Fibroblast of skin of scalp (primary cell): ENCODE results near the gene IGSF9.

Experiments
- DNase-seq: peaks from one replicate; pipeline ENCODE4 v3.0.0-alpha.2; 2013

The IGSF9 gene

DNA sequence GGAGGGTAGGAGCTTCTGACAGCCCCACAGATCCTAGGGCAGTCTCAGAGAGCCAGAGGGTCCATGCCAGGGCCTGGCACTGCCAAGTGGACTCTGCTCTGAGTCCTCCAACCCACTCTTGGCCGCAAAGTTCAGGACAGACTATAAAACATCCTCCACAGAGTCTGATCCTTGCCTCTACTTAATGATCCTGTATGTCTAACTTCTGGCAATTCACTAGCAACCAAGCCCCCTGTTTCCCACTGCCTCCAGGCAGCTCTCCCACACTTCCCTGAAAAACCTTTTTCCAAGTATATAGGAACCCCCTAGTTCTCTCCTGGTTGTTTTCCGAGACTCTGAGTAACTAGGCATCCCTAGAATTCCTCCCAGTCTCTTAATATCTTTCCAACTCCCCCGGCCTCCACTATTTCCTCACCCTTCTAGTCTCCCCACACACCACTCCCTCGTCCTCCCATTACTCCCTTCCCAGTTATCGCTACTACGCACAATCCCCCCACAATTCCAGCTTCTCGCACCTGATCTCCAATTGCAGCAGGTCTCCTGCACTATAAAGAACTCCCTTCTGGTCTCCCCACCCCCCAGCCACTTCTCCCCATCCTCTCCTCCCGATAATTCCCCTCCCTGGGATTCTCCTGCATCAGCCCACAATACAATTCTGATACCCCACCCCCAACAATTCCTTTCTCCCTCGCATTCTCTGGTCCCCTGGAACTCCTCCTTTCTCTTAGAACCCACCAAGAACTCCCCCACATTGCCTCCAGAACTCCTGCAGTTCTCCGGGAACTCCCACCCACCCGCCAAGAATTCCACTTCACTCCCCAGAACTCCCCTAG is 574 bp downstream of the IGSF9 start:
- DNase-seq, result no peak

GRCh38 chr1:159943908-159944622 is 1.3 kb downstream of the IGSF9 start:
- DNase-seq, result no peak

DNA sequence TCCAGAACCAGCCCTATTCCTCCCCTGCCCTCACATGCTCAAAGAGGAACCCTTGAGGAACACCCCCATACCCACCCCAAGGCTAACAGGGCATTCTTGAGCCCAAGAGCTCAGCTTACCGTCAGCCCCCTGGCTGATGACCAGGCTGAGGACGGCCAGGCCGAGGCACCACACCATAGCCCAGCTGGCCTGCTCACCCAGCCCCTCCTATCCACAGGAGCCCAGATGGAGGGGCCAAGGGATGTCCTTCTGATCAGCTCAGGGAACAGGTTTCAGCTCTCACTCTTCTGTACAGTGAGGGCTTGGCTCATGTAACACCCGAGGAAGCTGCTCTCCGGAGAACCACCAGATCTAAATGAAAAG is 2.2 kb downstream of the IGSF9 start:
- DNase-seq, result no peak

DNA sequence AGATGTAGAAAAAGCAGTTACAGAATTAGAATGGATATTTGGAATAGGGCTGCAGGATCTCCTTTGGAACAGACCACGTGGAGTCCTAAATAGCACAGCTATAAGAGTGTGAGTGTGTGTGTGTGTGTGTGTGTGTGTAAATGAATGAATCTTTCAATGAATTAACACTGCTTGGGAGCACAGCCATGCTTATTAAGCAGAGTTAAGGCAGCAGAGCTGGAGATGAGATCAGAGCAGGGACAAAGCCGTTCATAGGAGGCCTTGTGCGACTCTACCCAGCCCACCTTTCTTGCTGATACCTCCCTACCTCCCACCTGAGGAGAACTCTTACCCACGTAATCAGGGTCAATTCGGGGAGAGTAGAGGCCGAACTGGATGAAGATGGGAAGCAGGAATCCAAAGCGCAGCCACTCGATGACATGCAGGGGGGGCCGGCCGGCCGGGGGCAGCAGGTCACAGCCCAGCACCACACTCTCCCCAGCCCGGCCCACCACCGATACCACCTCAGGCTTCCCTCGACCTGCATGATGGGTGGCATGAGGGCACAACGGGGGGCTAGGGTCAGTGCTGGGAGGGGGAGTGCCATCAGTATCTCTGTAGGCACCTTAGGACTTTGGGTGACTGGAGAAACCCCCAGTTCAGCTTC is 2.7 kb downstream of the IGSF9 start:
- no peak for DNase-seq

GRCh38 chr1:159941591-159942560 is 3.5 kb downstream of the IGSF9 start:
- no peak for DNase-seq

GRCh38 chr1:159941141-159941540 is 4.3 kb downstream of the IGSF9 start:
- no peak for DNase-seq

- DNase-seq, result no peak
Observed at GRCh38 chr1:159940006-159940620, 5.3 kb downstream of the IGSF9 start.

DNA sequence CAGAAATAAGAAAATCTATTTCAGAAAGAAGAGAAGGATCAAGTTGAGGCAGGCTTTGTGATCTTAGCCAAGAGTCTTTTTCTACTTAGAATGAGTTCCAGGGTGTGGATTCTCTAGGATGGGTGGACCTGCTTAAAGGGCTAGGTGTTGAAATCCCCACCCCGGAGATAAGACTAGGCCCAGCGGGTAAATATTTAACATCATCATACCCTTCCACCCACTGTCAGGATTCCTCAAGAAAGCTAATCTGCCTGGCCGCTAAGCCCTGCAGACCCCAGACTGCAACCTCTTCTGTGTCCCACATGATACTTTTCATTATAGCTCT is 5.8 kb downstream of the IGSF9 start:
- DNase-seq, result no peak

DNA sequence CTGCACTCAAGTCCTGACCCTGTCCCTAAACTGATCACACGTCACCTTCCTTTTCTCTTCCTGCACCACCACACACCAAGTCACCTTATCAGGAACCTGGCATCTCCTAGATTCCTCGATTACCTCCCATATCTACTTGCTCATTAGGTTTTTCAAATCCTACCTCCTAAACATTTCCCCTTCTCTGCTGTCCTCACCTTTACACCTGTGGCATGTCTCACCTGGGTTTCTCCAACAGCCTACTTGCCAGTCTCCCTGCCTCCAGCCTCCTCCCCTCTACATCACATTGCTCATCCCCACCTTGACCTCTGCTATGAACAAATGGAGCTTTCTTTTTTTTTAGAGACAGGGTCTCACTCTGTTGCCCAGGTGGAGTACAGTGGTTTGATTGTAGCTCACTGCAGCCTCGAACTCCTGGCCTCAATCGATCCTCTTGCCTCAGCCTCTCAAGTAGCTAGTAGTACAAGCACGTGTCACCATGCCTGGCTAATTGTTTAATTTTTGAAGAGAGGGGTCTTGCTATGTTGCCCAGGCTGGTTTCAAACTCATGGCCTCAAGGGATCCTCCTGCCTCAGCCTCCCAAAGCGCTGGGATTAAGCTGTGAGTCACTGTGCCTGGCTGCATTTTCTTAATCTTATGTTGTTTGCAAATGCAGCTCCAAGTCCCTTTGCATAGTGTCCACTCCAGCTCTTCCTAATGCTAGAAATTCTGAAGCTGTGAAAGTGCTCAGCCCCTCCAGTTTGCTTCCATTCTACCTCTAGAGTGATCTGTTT is 6.3 kb downstream of the IGSF9 start:
- DNase-seq, result no peak

GRCh38 chr1:159938211-159938852 is 7.1 kb downstream of the IGSF9 start:
- no peak for DNase-seq

DNA sequence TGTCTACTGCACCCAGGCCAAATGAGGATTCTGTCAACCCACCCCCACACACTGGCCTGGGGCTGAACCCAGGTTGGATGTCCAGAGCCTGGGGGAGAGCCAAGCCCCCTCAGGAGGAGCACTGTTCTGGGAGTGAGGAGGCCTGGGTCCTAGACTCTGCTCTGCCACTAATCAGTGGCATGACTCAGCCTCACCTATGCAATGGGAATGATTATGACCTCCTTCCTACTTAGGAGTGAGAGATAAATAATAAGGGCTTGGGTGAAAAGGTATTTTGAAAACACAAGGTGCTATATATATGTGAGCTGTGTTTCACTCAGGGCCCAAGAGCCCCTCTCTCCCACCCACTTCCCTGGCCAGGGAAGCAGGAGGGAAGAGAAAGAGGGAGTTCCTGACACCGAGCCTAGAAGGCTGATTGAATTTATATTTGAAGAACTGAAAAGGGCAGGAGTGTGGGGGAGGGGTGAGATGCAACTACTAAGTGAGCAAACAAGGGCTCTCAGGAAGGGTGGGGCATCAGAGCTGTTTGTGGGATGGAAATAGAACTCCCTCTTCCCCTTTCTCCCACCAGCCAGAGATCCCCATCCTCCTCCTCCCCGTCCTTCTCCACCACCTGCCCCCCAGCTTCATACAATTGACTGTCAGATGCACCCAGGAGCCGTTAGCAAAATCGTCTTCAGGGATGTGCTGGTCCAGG is 8.2 kb downstream of the IGSF9 start:
- no peak for DNase-seq

DNA sequence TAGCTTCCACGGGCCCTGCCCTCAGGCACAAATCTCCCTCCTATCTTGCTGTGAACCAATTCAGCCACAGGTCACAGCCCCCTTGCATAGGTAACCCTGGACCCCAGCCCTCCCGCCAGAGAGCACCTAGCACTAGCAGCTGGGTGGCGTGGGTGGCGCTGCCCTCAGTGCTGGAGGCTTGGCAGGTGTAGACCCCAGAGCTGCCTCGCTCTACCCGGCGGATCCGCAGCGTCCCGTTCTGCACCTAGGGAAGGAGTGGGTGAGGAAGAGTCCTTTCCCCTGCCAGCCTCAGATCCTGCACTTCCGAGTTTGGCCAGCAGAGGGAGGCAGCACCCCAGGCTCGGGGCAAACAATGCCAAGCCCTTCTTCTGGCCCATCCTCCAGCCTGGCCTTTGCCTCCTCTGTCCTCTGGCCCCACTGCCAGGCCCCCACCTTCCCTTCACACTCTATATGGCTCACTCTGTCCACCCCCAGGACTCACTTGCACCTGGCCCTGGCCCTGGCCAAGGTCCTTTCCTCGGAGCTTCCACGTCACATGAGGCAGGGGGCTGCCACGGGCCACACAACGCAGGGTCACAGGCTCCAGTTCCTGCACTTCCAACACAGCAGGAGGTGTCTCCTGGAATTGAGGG is 9.0 kb downstream of the IGSF9 start:
- DNase-seq, result peak; percentile 50

DNA sequence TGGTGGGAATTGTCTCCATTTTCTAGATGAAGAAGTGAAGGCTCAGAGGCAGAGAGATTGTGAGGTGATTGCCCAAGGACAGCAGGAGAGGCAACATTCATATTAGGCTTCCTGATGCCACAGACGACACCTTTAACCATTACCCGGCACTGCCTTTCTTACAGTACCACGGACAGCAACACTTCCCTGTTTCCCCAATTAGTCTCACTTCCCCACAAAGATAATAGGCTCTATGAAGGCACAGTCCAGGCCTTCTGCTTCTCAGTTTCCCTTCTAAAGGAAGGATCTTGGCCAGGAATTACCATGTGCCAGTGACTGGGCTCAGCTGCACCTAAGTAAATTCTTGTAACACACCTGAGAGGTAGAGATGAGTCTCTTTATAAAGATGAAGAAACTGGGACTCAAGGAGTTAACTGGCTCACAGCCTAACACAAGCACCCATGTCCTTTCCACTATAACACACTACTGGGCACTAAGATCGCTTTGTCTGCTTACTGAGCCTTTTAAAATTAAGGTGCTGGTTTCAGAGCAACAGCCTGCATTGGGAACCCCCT is 9.6 kb downstream of the IGSF9 start:
- no peak for DNase-seq

GRCh38 chr1:159935305-159935704 is 10.1 kb downstream of the IGSF9 start:
- no peak for DNase-seq

DNA sequence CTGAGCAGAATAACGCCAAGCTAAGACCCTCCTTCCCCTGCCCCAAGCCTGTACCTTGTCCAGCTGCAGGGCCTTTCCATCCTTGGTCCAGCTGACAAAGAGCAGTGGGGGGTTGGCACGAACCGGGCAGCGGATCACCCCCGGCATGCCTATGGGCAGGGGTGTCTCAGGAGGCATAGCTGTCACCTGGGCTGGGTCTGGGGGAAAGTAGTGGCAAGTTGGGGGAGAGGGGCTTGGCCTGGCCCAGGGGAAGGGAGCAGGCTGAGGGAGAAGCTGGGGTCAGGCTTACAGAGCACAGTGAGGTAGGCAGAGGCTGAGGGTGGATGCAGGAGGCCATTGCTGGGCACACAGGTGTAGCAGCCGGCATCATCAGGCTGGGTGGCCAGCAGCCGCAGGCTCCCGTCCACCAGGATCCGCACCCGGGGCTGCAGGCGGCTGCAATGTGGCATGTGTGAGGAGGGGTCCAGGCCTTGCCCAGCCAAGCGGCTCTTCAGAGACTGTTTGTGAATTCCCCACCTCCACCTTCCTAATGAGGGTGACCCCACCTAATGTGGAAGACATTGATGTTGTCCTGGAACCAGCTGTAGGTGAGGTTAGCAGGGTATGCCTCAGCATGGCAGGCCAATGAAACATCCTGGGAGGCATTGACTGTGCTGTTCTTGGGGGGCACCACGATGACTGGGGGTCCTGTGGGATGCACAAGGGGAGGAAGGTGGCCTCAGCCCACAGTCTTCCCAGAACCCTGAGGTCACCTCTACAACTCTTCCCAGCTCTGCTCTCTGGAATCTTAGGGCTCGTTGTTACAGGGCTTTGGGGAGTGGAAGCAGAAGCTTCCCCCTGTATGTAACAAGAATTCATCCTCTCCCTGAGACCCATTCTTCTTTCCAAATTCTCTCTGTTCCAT is 11.0 kb downstream of the IGSF9 start:
- no peak for DNase-seq

GRCh38 chr1:159933347-159933746 is 12.1 kb downstream of the IGSF9 start:
- no peak for DNase-seq

- no peak for DNase-seq
Observed at GRCh38 chr1:159932296-159933285, 12.8 kb downstream of the IGSF9 start.
